Measurements from ENCODE around the gene RBP5.

RBP5 gene

DNA sequence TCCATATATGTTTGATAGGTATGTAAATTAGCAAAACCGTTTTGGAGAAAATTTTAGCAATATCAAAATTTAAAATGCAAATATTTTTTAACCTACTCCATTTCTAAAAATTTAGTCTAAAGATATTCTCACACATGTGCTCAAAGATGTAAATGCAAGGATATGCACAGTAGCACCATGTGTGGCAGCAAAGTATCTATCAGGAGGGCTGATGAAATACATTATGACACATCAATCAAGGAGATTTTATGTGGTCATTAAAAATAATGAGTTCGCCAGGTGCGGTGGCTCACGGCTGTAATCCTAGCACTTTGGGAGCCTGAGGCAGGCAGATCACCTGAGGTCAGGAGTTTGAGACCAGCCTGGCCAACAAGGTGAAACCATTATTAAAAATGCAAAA, 28.4 kb downstream of the RBP5 start:
- DNase-seq = no peak

DNA sequence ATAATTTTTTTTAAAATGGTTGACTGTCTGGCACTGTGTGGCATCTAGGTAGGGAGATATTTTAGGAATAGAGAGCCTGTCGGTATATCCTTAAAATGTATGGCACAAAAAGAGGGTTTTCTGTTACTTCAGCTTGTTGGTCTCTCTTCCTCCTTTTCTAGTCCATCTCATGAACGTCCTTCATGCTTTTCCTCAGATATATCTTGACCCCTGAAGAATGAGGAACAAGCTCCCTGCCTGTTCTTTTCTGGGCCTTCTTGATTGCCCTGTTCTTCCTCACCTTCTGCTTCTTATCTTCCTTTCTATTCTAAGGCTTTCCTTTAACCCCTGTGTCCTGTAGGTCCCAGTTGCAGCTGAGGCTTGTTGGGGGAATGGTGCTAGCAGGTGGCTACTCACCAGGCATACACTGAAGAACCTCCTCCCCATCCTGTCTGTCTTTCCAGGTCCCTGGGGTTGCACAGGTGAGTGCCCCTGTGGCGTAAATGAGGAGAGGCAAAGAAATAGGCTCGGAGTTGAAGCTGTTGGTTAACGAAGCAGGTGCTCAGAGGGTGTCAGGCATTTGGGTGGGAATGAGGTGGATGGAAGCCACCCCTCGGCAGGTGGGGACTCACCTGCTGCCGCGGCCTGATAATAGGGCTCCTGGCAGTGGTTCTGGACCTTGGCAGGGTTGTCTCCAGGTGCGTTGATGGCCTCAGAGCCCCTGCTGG, 29.2 kb downstream of the RBP5 start:
- peak in 1 of 2 donors; percentile 18 for DNase-seq

DNA sequence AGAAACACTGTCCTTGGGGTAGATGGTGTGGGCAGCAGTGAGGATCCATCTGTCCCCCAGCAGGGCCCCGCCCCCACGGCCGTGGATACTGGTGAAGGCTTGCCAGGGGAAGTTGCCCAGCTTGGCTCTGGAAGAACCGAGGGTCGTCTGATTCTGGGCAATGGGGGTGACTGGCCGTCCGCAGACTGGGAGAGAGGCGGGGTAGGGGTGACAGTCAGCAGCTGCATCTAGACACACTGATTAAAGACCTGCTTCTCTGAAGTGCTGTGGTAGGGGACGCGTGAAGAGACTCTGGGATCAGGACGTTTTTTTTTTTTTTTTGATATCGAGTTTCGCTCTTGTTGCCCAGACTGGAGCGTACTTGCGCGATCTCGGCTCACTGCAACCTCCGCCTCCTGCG, 31.7 kb downstream of the RBP5 start:
- DNase-seq = no peak

DNA sequence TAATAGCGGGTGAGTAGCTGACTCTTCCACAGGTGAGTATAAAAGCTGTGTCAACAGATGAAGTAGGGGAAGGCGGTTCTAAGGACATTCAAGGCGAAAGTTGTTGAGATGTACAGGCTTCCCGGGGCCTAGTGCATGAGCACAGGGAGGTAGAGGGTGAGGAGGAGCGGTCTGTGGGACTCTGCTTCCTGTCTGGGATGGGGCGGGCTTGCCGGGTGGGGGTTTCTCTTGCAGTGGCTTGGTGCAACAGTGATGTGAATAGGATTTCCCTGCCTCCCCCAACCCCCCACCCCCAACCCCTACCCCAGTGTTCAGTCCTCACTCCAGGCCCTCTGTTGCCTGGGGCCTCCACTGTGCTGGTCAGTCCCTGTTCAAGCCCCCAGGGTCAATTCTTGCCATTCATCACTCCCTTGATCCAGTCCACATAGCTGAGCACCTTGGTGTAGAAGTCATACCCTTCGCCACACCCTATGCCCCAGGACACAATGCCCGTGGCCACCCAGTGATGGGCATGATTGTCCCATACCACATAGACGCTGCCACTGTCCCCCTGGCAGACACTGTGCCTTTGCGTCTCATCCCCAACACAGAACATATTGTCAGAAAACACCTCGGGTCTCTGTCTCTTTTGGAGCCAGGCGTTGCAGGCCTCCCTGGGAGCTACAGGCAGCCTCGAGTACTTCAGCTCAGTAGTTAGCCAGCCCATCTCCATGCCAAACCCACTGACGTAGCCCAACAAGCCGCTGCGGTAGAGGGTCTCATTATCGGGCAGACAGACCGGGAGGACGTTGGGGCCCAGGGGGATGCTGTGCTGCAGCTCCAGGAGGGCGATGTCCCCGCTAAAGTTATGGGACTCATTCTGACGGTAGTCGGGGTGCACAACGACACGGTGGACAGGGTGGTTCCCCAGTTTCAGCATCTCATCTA, 32.4 kb downstream of the RBP5 start:
- DNase-seq = no peak

DNA sequence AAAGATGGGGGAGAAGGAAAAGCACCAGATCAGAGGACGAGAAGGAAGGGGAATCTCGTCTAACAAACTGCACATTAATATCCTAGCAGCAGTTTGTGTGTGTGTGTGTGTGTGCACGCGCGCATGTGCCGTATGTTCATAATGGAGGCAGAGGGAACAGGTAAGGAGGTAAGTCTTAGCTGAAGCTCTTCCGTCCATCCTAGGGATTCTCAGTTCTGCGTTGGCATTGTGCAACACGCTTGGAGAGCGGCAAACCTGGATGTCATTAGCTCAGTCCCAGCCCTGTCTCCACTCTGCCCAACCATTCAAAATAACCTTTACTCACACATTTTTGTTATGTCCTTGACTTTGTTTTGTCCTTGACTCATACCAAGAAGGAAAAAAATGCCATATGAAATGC, 34.8 kb downstream of the RBP5 start:
- DNase-seq = no peak

DNA sequence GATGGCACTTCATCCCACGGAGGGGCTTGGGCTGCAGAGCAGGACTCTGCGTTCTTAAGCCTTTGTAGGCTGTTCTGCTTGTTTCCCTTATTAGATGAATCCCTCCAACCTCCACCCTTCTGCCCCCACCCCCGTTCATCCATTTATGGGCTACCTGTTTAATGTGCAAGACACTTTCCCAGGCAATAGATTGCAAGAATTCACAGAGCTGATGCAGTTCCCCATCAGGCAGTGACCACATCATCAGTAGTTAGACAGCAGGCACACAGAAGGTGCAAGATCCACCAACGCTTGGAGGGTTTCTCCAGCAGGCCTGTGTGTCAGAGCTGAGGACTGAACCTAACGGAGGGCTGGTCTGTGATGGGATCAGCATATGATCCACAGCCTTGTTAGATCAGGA, 35.2 kb downstream of the RBP5 start:
- no peak for DNase-seq

DNA sequence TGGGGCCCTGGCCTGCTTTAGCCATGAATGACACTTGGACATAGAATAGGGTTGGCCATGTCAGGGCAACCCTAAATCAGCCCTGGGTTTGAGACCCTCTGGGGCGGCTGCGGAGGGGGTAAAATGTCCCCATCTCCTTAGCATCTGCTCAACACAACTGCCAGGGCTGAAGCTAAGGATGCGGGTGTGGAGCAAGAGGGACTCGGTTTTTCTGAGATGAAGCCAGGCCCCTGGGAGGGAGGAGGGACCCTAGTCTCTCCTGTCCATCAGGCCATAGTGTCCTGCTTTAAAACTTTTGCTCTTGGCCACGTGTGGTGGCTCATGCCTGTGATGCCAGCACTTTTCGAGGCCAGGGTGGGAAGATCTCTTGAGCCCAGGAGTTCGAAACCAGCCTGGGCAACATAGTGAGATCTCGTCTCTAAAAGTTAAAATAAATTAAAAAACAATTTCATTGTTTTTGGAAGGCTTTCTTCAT, 35.7 kb downstream of the RBP5 start:
- DNase-seq = no peak

DNA sequence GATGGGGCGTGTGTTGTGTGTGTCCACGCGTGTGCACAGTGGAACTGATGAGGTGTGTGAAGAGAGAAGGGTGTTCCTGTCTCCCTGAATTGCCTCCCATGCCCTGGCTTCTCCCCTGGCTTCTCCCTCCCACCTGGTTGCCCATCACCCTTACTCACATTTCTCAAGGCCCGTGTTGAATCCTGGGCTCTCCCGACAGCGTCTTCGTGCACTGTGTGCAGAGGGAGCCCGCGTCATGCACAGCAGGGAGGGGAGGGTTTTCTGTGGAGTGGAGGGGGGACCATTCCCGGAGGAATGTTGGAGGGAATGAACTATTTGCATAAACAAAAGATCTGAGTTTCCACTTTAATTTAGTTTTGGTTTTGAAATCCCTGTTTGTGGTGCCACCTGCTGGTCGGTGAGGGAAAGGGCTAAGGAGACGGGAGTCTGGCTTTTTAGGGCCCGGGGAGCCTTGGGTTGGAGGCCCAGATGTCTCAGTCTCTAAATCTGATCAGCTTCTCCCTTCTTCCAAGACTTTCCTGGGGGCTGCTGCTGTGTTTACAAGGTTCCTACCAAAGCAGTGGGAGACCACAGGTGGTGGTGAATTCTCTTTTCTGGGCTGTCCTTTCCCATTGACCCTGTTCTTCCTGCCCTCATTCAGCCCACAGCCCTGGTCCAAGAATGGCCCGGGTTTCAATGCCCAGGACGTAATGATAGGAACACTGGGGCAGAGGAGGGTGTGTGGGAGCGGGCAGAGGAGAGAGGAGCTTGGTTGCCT, 36.3 kb downstream of the RBP5 start, which contains the start of gene C1R:
TSS of gene C1R (minus strand) at position 217 of the 757 bp plus-strand sequence. CDS start at position 160, 57 bp downstream.
- DNase-seq = peak; percentile 28 to 77

DNA sequence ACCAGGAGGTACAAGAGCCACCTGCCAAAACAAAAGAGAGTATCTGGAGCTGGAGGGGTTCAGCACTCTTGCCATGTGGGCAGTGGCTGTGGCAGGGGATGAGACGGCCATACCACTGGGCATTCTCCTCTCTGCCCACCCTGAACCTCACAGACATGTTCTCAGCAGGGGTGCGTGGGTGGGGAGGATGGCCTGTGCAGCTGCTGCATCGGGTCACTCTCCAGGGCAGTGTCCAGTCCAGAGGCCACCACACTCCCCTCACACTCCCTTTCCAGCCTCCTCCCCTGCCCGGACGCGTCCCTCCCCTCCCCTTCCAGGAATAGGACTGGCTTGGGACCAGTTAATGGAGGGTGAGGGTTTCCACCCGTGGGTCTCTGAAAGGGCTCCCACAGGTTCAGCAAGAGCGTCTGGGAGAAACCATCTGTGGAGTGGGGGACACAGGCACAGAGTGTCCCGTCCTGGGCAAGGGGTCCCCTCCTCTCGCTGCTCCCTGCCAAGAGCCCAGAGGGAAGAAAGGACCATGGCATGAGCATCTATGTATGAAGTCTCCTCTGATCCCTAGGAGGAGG, 36.9 kb downstream of the RBP5 start:
- DNase-seq = no peak

DNA sequence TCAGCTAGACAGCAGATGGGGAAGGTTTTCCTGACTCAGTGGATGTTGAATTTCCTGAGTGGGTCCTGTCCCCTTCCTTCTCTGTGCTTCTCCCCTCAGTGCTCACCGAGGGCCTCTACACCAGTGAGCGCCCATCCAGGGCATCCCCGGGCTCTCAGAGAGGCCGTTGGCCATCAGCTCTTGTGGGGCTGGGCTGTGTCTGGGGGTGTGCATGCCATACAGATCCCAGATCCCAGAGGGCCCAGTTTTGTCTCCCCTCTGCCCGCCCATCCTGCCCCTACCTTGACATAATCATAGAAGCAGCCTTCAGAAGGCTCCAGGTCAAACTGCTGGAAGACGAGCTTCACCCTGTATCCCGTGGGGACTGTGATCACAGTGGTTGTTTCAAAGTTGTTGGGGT, 37.5 kb downstream of the RBP5 start:
- DNase-seq = no peak

DNA sequence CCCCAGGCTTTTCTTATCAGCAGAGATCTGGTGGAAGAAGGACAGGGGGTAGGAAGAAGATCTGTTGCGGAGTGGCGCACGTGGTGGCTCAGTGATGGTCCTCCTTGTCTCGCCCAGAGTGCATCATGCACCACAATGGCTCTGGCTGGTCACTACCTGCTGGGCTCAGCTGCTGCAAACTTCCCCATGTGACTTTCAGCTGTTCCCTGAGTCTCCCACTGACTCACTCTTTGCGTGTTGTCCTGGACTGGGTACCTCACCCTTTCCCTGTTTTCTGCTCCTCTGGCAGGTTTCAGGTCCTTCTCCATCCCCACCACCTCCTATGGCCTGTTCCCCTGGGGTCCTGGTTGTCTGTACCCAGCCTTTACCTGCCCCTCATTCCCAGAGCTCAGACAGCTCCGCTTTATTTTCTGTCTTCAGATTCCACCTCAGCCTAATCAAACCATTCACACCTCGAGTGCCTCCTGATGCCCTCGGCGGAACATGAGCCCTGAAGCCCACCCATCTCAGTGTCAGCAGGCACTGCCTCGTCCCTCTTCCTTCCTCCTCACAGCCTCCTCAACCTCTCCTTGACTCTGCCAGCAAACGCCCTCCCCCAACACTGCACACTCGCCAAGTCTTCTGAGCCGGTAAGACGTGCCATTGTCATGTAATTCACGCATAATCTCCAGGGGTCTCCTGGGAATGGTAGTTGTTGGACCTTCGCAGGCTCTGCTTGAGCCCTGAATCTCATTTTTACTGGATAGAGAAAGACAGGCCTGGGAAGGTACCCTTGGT, 38.3 kb downstream of the RBP5 start:
- no peak for DNase-seq

DNA sequence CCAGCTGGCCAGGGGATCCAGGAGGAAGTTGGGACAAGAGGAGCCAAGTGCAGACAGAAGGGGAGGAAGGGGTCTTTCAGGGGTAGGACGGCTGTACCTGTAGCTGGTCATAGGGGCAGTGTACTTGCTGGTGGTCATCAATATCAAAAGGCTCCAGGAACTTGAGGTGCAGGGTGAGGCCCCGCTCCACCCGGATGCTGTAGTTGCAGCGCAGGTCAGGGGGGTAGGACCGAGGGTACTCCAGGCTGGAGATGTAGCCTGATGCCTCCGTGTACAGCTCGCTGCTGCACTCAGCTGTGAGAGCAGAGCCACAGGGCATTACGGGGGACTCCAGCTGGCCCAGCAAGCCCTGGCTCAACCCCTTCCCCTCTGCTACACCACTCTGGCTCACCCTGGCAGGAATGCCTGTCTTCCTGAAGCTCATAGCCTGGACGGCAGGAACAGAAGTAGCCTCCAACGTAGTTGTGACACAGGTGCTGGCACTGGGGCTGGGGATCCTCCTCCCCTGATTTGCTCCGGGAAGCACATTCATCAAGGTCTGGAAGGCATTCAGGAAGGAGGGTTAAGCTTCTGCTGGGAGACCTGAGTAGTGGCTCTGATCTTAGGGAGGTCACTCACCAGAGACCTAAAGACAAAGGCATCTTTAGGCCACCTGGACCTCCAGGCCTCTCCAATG, 39.4 kb downstream of the RBP5 start:
- no peak for DNase-seq

DNA sequence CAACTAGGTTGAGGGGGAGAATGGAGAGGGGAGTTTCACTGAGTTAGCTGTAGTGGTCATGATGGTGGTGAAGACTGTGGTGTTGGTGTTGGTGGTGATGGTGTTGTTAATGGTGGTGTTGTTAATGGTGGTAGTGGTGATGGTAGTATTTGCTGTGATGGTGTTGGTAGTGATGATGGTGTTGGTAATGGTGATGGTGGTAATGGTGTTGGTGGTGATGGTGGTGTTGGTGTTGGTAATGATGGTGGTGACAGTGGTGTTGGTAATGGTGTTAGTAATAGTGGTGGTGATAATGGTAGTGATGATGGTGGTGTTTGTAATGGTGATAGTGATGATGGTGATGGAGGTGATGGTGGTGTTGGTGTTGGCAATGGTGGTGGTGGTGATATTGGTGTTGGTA, 45.6 kb downstream of the RBP5 start:
- no peak for DNase-seq

DNA sequence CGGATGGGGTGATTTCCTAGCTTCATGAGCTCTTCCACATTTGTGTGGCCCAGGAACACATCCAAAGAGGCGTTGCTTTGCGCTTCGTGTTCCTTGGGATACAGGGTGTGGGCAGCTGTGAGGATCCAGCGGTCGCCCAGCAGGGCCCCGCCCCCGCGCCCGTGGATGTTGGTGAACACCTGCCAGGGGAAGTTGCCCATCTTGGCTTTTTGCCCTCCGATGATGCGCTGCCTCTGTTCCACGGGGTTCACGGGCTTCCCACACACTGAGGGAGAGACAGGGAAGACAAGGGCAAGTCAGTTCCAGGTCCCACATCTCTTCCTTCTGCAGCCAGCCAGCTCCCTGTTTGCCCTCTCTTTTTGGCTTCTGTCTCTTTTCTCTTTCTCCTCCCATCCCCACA, 47.7 kb downstream of the RBP5 start:
- DNase-seq = no peak

DNA sequence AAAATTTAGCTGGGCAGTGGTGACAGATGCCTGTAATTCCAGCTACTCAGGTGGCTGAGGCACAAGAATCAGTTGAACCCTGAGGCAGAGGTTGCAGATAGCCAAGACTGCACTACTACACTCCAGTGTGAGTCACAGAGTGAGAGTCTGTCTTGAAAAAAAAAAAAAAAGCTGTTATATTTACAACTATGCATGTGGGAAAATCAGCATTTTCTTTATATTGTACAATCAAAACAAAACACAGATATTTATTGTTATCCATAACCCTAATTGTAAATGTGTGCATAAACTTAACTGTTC, 48.9 kb downstream of the RBP5 start:
- no peak for DNase-seq

DNA sequence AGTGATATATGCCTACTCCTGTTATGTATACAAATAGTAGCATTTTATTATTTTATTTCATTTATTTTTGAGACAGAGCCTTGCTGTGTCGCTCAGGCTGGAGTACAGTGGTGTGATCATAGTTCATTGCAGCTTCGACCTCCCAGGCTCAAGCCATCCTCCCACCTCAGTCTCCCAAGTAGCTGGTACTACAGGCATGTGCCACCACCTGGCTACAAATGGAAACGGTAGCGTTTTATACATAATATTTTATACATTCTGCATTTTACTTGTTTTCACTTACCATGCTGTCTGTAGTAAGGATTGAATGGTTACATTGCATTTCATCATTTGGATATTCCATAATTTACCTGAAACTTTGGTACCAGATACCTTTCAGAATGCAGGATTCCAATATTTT, 50.5 kb downstream of the RBP5 start:
- no peak for DNase-seq

DNA sequence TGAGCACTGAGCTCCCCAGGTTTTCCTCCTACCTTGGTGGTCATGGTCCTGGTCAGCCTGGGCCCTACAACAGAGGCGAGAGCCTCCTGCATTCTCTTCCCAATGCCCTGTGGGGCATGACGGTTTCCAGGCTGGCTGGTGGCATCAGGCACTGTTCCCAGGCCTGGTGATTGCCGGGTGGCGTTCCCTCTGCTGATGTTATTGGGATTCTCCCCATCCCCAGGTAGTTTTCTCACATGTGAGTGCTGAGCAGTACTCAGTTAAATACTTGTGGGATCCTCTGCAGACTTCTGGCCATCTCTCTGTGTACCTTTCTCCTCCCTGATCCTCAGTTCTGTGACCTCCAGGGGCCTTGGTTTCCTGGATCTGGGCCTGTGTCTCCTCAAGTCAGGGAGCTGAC, 52.2 kb downstream of the RBP5 start:
- no peak for DNase-seq

DNA sequence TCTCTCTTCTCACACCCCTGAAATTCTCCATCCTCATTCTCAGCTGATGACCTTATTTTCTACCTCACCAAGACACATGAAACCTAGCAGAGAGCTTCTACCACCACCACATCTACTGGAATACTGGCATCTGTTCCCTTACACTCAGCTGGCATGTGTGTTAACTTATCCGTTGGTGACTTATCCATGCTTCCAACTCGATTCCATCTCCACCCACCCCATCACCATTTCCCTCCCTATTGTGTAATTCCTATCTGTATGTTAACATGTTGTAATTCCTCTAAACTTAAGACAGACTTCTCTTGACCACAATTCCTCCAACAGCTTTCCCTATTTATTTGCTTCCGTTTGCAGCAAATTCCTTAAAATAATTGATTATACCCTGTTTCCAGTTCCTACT, 52.8 kb downstream of the RBP5 start:
- no peak for DNase-seq

DNA sequence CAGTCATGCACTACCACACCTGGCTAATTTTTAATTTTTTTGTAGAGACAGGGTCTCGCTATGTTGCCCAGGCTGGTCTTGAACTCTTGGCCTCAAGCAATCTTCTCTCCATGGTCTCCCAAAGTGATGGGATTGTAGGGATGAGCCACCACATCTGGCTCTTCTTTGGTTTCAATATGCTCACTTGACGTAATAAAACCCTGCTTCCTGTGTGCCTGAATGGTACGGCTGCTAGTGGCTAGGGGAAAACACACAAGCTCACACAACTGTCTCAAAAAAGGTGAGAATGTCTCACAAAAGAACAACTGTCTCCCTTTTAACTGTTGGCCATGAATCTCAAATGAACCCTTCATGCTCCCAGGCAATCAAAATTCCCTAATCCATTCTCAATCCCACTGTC, 53.2 kb downstream of the RBP5 start:
- no peak for DNase-seq

DNA sequence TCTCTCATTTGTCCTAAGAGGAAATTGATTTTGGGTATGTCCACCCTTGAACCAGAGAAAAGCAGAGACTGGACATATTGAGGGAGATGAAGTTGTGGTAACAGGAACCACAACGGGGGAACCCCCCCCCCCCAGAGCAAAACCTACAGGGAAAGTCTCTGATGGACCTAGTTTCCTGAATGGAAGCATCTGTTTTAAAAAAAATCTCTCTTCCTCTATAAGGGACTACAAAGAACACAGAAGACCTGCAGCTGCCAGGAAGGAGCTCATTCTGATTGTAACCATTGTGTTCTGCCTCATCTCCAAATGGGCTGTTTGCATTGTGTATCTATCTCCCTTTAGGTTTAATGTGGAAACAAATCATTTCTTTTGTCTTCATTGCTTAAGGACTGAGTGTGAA, 54.7 kb downstream of the RBP5 start:
- DNase-seq = no peak

Data from inflammatory macrophage treated with lipopolysaccharide for 1 hour (primary cell).